ENCODE results near the gene ADAM23.

Gene ADAM23

DNA sequence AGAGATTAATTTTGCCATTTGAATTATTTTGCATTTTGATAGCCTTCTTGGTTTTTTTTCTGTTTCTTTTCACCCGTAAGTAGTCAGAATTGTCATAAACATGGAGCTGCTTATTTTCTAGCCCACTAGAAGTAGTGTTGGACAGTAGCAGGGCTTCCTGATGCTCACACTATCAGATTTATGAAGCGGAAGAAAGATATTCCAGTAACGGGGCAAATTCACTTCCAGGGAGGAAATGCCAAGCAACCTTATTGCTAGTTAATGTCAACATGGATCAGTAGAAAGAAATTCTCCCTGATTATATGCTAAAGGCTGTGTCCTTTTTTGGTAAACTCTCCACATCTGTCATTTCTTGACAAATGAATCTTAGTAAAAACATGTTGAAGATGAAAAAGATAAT, 19.2 kb upstream of the ADAM23 start:
- Histone ChIP-seq H3K9me3 (ENCODE audit: control insufficient read depth, insufficient read depth, low read length) (no peaks in the 10 kb centered on the region), H3K27ac (ENCODE audit: low read depth, low read length) (no peak overlapping the region), H3K36me3 (ENCODE audit: control insufficient read depth, insufficient read depth, low read length) (no peaks in the 10 kb centered on the region), H3K27me3 (ENCODE audit: control insufficient read depth, insufficient read depth, low read length) (no peaks in the 10 kb centered on the region), H3K4me1 (ENCODE audit: control insufficient read depth, insufficient read depth, low read length) (no peaks in the 10 kb centered on the region), H3K9ac (ENCODE audit: low read depth, low read length) (no peak overlapping the region), H3K4me3 (ENCODE audit: low read depth, low read length) (no peak overlapping the region)

DNA sequence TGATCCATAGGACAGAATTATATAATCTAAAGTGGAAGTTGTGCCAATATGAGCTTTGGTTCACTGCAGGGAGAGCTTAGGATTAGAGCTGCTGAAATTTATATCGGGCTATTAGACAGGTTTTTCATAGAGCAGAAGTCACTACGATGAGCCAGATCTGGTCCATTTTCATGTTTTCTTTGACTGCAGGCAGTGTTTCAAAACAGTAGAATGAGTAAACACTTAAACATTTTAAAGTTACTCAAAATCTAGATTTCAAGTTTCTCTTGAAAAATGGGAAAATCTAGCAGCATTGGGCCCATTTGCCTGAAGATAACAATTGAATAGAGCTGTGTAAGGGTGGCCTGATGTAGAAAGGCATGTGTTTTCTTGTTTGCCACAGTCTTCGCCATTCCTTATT, 14.5 kb upstream of the ADAM23 start:
- no peak overlapping the region for H3K27ac ChIP-seq (ENCODE audit: low read depth, low read length)
- no peaks in the 10 kb centered on the region for H3K27me3 ChIP-seq (ENCODE audit: control insufficient read depth, insufficient read depth, low read length)
- no peak overlapping the region for H3K4me3 ChIP-seq (ENCODE audit: low read depth, low read length)
- H3K9me3 ChIP-seq (ENCODE audit: control insufficient read depth, insufficient read depth, low read length) = no peaks in the 10 kb centered on the region
- H3K36me3 ChIP-seq (ENCODE audit: control insufficient read depth, insufficient read depth, low read length) = no peaks in the 10 kb centered on the region
- no peaks in the 10 kb centered on the region for H3K4me1 ChIP-seq (ENCODE audit: control insufficient read depth, insufficient read depth, low read length)
- H3K9ac ChIP-seq (ENCODE audit: low read depth, low read length) = no peak overlapping the region

DNA sequence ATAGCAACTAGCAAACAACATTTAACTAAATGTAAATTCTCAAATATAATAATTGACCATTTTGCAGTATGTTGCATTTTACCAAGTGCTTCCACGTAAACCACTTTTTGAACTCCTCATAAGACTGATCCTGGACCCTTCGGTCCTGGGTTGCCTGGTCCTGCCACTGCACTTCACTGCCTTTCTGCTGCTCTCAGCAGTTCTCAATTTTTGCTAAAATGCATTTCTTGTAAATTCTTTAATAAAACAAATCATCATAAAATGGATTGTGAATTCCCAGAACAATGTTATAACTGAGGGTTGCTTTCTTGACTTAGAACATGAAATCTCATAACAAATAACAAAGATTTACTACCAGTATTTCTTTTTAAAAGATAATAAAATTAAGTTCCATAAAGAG, 12.9 kb upstream of the ADAM23 start:
- peaks cover 1% of the 10 kb centered on the region for H3K4me1 ChIP-seq (ENCODE audit: control insufficient read depth, insufficient read depth, low read length)
- no peak overlapping the region for H3K4me3 ChIP-seq (ENCODE audit: low read depth, low read length)
- no peaks in the 10 kb centered on the region for H3K9me3 ChIP-seq (ENCODE audit: control insufficient read depth, insufficient read depth, low read length)
- no peak overlapping the region for H3K9ac ChIP-seq (ENCODE audit: low read depth, low read length)
- no peak overlapping the region for H3K27ac ChIP-seq (ENCODE audit: low read depth, low read length)
- no peaks in the 10 kb centered on the region for H3K27me3 ChIP-seq (ENCODE audit: control insufficient read depth, insufficient read depth, low read length)
- H3K36me3 ChIP-seq (ENCODE audit: control insufficient read depth, insufficient read depth, low read length) = no peaks in the 10 kb centered on the region

DNA sequence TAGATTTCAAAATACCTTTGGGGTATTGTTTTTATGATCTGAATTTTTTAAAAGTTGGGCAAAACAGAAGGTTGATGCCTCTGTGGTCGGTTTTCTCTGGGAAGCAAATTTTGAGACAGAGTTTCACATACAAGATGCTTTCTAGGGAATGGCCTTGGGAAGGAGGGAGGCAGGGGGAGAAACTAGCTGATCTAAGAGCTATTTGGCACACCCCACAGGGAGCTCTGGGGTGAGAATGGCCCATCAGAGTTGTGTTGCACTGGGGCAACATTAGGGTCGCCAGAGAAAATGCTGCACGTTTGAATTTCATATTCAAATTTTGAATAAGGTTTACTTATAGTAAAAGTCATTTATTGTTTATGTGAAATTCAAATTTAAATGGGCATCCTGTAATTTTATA, 11.9 kb upstream of the ADAM23 start:
- Histone ChIP-seq H3K27me3 (ENCODE audit: control insufficient read depth, insufficient read depth, low read length) (no peaks in the 10 kb centered on the region), H3K9ac (ENCODE audit: low read depth, low read length) (no peak overlapping the region), H3K27ac (ENCODE audit: low read depth, low read length) (no peak overlapping the region), H3K4me1 (ENCODE audit: control insufficient read depth, insufficient read depth, low read length) (peaks cover 5% of the 10 kb centered on the region), H3K9me3 (ENCODE audit: control insufficient read depth, insufficient read depth, low read length) (no peaks in the 10 kb centered on the region), H3K36me3 (ENCODE audit: control insufficient read depth, insufficient read depth, low read length) (no peaks in the 10 kb centered on the region), H3K4me3 (ENCODE audit: low read depth, low read length) (no peak overlapping the region)

DNA sequence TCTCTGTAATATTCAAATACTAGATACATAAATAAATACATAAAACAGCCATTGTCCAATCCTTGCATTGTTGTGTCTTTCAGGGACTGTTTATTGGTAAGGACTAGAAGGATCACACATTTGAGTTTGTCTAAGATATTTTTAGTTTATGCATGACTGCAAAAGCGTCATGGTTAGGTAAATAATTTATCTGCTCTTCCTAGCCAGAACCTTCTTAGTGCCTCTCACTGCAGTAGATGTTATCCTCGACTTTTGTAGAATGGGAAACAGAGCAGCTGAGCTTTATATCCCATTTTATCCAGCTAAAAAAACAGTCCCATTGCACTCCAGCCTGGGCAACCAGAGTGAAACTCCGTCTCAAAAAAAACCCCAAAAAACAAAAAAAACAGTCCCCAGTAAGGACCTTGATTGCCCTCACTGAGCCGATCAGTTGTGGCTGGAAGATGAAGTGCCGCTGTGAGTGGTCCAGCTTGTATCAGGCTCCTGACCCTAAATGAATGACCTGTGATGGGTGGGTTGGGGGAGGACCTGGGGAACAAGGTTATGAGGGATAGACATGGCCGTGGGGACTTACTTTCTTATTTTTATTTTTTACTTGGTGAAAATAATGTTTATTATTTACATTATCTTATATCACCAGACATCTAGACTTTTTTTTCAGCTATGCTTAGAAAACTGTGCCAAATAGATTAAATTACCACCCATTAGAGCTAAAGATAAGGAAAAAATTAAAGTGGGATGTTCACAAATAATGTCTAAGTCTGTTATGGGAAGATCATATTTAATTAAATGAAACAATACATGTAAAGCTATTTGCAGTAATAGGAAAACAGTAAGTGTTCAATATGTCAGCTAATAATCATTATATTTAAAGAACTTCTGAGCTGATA, 10.9 kb upstream of the ADAM23 start:
- H3K4me1 ChIP-seq (ENCODE audit: control insufficient read depth, insufficient read depth, low read length) = peaks cover 5% of the 10 kb centered on the region
- H3K27me3 ChIP-seq (ENCODE audit: control insufficient read depth, insufficient read depth, low read length) = no peaks in the 10 kb centered on the region
- no peak overlapping the region for H3K9ac ChIP-seq (ENCODE audit: low read depth, low read length)
- H3K9me3 ChIP-seq (ENCODE audit: control insufficient read depth, insufficient read depth, low read length) = no peaks in the 10 kb centered on the region
- H3K27ac ChIP-seq (ENCODE audit: low read depth, low read length) = no peak overlapping the region
- H3K36me3 ChIP-seq (ENCODE audit: control insufficient read depth, insufficient read depth, low read length) = no peaks in the 10 kb centered on the region
- no peak overlapping the region for H3K4me3 ChIP-seq (ENCODE audit: low read depth, low read length)

DNA sequence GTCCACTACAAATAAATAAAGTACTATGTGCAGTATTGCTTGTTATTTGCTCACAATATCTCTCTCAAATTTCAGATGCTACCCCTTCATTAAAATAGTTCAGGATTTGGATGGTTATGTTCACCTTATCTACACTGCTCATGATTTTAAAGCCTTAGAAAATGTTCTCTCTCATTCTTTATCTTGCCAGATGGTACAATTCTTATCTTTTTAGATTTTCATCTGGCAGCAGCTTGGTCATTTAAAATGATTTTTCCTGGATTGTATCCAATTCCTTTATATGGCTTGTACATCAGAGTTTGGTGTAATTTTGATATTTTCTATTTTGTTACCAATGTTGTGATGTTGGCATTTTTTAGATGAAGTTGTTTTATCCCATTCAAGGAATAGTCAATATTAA, 10.1 kb upstream of the ADAM23 start:
- Histone ChIP-seq H3K4me1 (ENCODE audit: control insufficient read depth, insufficient read depth, low read length) (peaks cover 13% of the 10 kb centered on the region), H3K9ac (ENCODE audit: low read depth, low read length) (no peak overlapping the region), H3K27me3 (ENCODE audit: control insufficient read depth, insufficient read depth, low read length) (no peaks in the 10 kb centered on the region), H3K9me3 (ENCODE audit: control insufficient read depth, insufficient read depth, low read length) (no peaks in the 10 kb centered on the region), H3K4me3 (ENCODE audit: low read depth, low read length) (no peak overlapping the region), H3K27ac (ENCODE audit: low read depth, low read length) (no peak overlapping the region), H3K36me3 (ENCODE audit: control insufficient read depth, insufficient read depth, low read length) (no peaks in the 10 kb centered on the region)

DNA sequence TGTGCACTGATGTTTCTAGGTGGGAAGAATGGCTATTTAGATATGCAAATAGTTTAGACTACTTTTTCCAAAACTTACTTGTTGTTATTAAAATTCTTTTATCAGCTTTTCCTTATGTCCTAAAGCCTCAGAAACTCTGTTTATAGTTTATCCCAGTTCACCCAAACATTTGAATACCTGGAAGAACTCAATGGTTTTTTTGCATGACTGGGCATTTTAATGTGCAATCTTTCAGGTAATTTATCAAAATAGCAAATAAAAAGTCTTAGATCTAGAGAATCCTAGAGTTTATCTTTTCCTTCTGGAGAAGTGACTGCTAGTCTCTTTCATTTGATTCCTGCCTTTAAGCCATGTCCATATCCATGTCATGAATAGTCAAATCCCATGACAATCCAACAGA, 9.6 kb upstream of the ADAM23 start:
- Histone ChIP-seq H3K9ac (ENCODE audit: low read depth, low read length) (no peak overlapping the region), H3K27me3 (ENCODE audit: control insufficient read depth, insufficient read depth, low read length) (no peaks in the 10 kb centered on the region), H3K4me1 (ENCODE audit: control insufficient read depth, insufficient read depth, low read length) (peaks cover 18% of the 10 kb centered on the region), H3K4me3 (ENCODE audit: low read depth, low read length) (no peak overlapping the region), H3K27ac (ENCODE audit: low read depth, low read length) (no peak overlapping the region), H3K36me3 (ENCODE audit: control insufficient read depth, insufficient read depth, low read length) (no peaks in the 10 kb centered on the region), H3K9me3 (ENCODE audit: control insufficient read depth, insufficient read depth, low read length) (no peaks in the 10 kb centered on the region)

DNA sequence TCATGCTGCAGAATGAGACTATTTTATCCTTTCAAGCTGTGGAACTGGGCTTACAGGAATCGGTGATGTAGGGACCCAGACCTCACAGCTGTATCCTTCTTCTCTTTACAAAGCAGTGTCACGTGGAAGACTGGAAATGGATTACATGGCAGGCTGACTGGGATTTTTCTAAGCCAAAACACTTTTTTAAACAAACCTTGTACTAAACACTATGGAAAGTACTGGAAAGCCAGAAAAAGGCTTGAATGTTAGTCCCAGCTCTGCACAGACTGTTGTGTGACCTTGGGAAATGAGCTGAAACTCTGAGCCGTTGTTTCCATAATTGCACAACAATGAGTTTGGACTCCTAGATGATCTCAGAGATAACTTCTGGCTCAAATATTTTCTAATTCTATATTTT, 7.6 kb upstream of the ADAM23 start:
- H3K9ac ChIP-seq (ENCODE audit: low read depth, low read length) = no peak overlapping the region
- H3K9me3 ChIP-seq (ENCODE audit: control insufficient read depth, insufficient read depth, low read length) = no peaks in the 10 kb centered on the region
- no peak overlapping the region for H3K4me3 ChIP-seq (ENCODE audit: low read depth, low read length)
- no peaks in the 10 kb centered on the region for H3K27me3 ChIP-seq (ENCODE audit: control insufficient read depth, insufficient read depth, low read length)
- H3K4me1 ChIP-seq (ENCODE audit: control insufficient read depth, insufficient read depth, low read length) = peaks cover 22% of the 10 kb centered on the region
- no peak overlapping the region for H3K27ac ChIP-seq (ENCODE audit: low read depth, low read length)
- H3K36me3 ChIP-seq (ENCODE audit: control insufficient read depth, insufficient read depth, low read length) = no peaks in the 10 kb centered on the region

DNA sequence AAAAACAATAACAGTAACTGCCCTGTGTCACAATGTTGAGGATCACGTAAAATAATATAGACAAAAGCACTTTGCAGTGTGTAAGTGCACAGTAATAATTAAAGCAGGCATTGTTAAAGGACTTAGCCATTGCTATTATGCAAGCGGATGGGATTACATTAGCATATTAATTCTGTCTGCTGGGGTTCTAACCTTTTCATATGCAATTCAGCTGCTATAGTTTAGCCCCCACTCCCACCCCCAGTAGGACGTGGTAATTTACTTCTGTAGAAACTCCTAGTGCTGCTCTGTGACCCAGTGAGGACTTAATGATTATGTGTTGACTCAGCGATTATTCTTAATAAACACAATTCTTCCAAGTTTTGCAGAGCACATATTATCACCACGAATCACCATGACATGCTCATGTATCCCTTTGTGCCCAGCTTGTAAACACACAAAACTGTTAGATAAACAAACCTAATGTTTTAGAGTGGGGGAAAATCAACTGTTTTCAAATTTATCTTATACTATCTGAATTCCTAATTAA, 5.1 kb upstream of the ADAM23 start:
- H3K27ac ChIP-seq (ENCODE audit: low read depth, low read length) = no peak overlapping the region
- H3K9ac ChIP-seq (ENCODE audit: low read depth, low read length) = no peak overlapping the region
- no peaks in the 10 kb centered on the region for H3K9me3 ChIP-seq (ENCODE audit: control insufficient read depth, insufficient read depth, low read length)
- peaks cover 22% of the 10 kb centered on the region for H3K4me1 ChIP-seq (ENCODE audit: control insufficient read depth, insufficient read depth, low read length)
- H3K36me3 ChIP-seq (ENCODE audit: control insufficient read depth, insufficient read depth, low read length) = no peaks in the 10 kb centered on the region
- H3K27me3 ChIP-seq (ENCODE audit: control insufficient read depth, insufficient read depth, low read length) = peaks cover 13% of the 10 kb centered on the region
- H3K4me3 ChIP-seq (ENCODE audit: low read depth, low read length) = no peak overlapping the region

DNA sequence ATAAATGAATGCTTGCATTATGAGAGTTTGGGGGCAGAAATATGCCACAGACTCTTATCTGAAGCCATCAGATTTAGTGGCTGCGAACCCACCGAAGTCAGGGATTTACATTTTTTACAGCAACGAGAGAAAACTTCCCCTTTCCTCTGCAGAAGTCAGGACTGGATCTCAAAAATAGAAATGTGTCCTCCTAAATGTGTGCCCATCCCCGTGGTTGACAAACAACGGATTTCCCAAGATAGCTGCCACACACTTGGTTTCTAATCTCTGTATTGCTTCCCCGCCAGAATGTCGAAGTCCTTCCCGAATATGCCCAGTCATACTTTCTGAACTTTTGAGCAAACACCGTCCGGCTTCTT, 879 bp upstream of the ADAM23 start:
- H3K4me1 ChIP-seq (ENCODE audit: control insufficient read depth, insufficient read depth, low read length) = peaks cover 39% of the 10 kb centered on the region
- no peak overlapping the region for H3K27ac ChIP-seq (ENCODE audit: low read depth, low read length)
- H3K4me3 ChIP-seq (ENCODE audit: low read depth, low read length) = peak overlapping the region; percentile 93
- H3K27me3 ChIP-seq (ENCODE audit: control insufficient read depth, insufficient read depth, low read length) = peaks cover 28% of the 10 kb centered on the region
- H3K9me3 ChIP-seq (ENCODE audit: control insufficient read depth, insufficient read depth, low read length) = no peaks in the 10 kb centered on the region
- H3K9ac ChIP-seq (ENCODE audit: low read depth, low read length) = no peak overlapping the region
- no peaks in the 10 kb centered on the region for H3K36me3 ChIP-seq (ENCODE audit: control insufficient read depth, insufficient read depth, low read length)

DNA sequence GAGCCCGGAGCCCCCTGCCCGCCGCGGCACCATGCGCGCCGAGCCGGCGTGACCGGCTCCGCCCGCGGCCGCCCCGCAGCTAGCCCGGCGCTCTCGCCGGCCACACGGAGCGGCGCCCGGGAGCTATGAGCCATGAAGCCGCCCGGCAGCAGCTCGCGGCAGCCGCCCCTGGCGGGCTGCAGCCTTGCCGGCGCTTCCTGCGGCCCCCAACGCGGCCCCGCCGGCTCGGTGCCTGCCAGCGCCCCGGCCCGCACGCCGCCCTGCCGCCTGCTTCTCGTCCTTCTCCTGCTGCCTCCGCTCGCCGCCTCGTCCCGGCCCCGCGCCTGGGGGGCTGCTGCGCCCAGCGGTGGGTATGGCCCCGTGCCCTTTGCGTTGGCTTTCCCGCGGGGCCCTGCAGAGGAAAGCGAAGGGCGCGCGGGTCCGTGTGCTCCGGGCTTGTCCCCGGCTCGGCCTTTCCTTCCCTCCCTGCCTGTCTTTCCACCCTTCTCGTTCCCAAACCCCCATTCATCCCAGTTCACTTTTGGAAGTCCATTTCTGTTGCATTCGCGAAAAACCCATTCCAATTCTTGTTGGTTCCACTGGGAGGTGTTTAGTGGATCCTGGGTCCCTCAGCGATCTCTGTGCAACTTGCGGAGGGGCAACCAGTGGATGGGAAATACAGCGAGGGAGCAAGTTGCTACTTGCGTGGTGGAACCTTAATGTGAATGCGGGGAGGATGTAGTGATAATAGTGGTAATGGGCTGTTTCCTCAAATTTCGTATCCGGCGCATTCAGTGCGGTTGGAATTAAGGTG, 599 bp downstream of the ADAM23 start:
- peak overlapping the region; percentile 54 for H3K9ac ChIP-seq (ENCODE audit: low read depth, low read length)
- H3K9me3 ChIP-seq (ENCODE audit: control insufficient read depth, insufficient read depth, low read length) = no peaks in the 10 kb centered on the region
- H3K27ac ChIP-seq (ENCODE audit: low read depth, low read length) = no peak overlapping the region
- peaks cover 28% of the 10 kb centered on the region for H3K27me3 ChIP-seq (ENCODE audit: control insufficient read depth, insufficient read depth, low read length)
- peaks cover 35% of the 10 kb centered on the region for H3K4me1 ChIP-seq (ENCODE audit: control insufficient read depth, insufficient read depth, low read length)
- no peaks in the 10 kb centered on the region for H3K36me3 ChIP-seq (ENCODE audit: control insufficient read depth, insufficient read depth, low read length)
- peak overlapping the region; percentile 93 for H3K4me3 ChIP-seq (ENCODE audit: low read depth, low read length)

Data from HUES48 (cell line).